Fibroblast of skin of right biceps (primary cell): Measurements from ENCODE around the gene IFT74.
A peak's percentile ranks its signal among the peaks of the same experiment; 100 is the strongest.

Source experiments
- DNase-seq: peaks from one replicate; pipeline ENCODE4 v3.0.0-alpha.2; 2013

The IFT74 gene

GRCh38 chr9:26975728-26976707 lies 19.8 kb downstream of the IFT74 start:
- peak; percentile 36 for DNase-seq

- DNase-seq: no peak
Observed at GRCh38 chr9:26983340-26983739, 27.1 kb downstream of the IFT74 start.

GRCh38 chr9:26995810-26996209 lies 39.6 kb downstream of the IFT74 start:
- DNase-seq: no peak

GRCh38 chr9:27003426-27004077 lies 47.3 kb downstream of the IFT74 start:
- DNase-seq: no peak

- DNase-seq: no peak
Observed at GRCh38 chr9:27005491-27005890, 49.3 kb downstream of the IFT74 start, which contains the start of gene LRRC19. TSS of gene LRRC19 (minus strand) at chr9:27005672. CDS start at chr9:26999694, 5,978 bp downstream.

GRCh38 chr9:27019589-27019988 lies 63.4 kb downstream of the IFT74 start:
- peak; percentile 13 for DNase-seq

- no peak for DNase-seq
Observed at GRCh38 chr9:27022920-27023319, 66.7 kb downstream of the IFT74 start.

- DNase-seq: no peak
Observed at GRCh38 chr9:27029186-27029585, 73.0 kb downstream of the IFT74 start.

- DNase-seq: peak; percentile 42
Observed at GRCh38 chr9:27033815-27034403, 77.7 kb downstream of the IFT74 start.

- DNase-seq: no peak
Observed at GRCh38 chr9:27037499-27037898, 81.3 kb downstream of the IFT74 start.

GRCh38 chr9:27041746-27042145 lies 85.5 kb downstream of the IFT74 start:
- no peak for DNase-seq

- DNase-seq: no peak
Observed at GRCh38 chr9:27042476-27042875, 86.3 kb downstream of the IFT74 start.

GRCh38 chr9:27043176-27043575 lies 87.0 kb downstream of the IFT74 start:
- DNase-seq: no peak

GRCh38 chr9:27047136-27047535 lies 90.9 kb downstream of the IFT74 start:
- DNase-seq: no peak

GRCh38 chr9:27053369-27054022 lies 97.3 kb downstream of the IFT74 start:
- DNase-seq: no peak

GRCh38 chr9:27054125-27054524 lies 97.9 kb downstream of the IFT74 start:
- no peak for DNase-seq

GRCh38 chr9:27054841-27055240 lies 98.6 kb downstream of the IFT74 start:
- DNase-seq: no peak

GRCh38 chr9:27059412-27059811 lies 103.2 kb downstream of the IFT74 start:
- DNase-seq: no peak

GRCh38 chr9:27059907-27060306 lies 103.7 kb downstream of the IFT74 start:
- DNase-seq: no peak

GRCh38 chr9:27065288-27065687 lies 109.1 kb downstream of the IFT74 start:
- DNase-seq: no peak

- no peak for DNase-seq
Observed at GRCh38 chr9:27073841-27074728, 117.9 kb downstream of the IFT74 start.

- no peak for DNase-seq
Observed at GRCh38 chr9:27078685-27079084, 122.5 kb downstream of the IFT74 start.
